Caco-2 (cell line): ENCODE measurements around the gene RABGEF1. TPM values are rescaled to one million over a fixed set of nuclear protein-coding genes. Genes with fewer than 3 reads are reported as not detected.
"Not testable (repeated sequence)": the region's sequence is repeated elsewhere in the genome, so short reads cannot be mapped to it uniquely, and the experiment has no call there.

Experiments used
- BruUV-seq: library from RNA; stranded (reverse); fragments of 400-500 nt; replicated peaks from 2 replicates; lab custom pipeline; 2021; lab: Mats Ljungman, UMichigan
- CTCF ChIA-PET: fragments of 300-600 bp; sonication (Branson Sonifier 250); formaldehyde crosslinking; loops from one replicate; lab custom pipeline; 2022; ENCODE audit warnings: antibody characterized with exemption; lab: Charles Lee
- POLR2A ChIA-PET: fragments of 300-600 bp; sonication (Branson Sonifier 250); formaldehyde crosslinking; loops from one replicate; lab custom pipeline; 2022; ENCODE audit warnings: antibody characterized with exemption; lab: Charles Lee
- DNase-seq, 2 experiments: peaks; one replicate each; pipeline versions ENCODE4 v3.0.0 to v3.0.0-alpha.2; 2020 to 2022
- H3K27me3 ChIP-seq: replicated peaks from 2 replicates; pipeline ENCODE4 v1.6.0; 2011; ENCODE audit warnings: low read length; ENCODE audit not compliant: control insufficient read depth, insufficient read depth
- H3K36me3 ChIP-seq: 2 replicates; pipeline ENCODE4 v1.5.1; 2011; ENCODE audit warnings: low read length; ENCODE audit not compliant: control insufficient read depth, insufficient read depth
- H3K4me1 ChIP-seq: fragments of 250-450 bp; sonication (Bioruptor Pico); 2 replicates; pipeline ENCODE4 v1.5.1; 2020; ENCODE audit warnings: mild to moderate bottlenecking
- H3K4me3 ChIP-seq: 2 replicates; pipeline ENCODE4 v1.5.1; 2011; ENCODE audit warnings: low read depth, mild to moderate bottlenecking, control low read depth, low read length
- H3K9me3 ChIP-seq: fragments of 250-450 bp; sonication (Bioruptor Pico); 2 replicates; pipeline ENCODE4 v1.5.1; 2020; ENCODE audit warnings: mild to moderate bottlenecking, moderate library complexity
- H3K27ac Mint-ChIP-seq: one replicate; pipeline ENCODE4 v1.8.0; 2022; ENCODE audit warnings: mixed read lengths; ENCODE audit not compliant: unreplicated experiment
- H3K27me3 Mint-ChIP-seq: one replicate; pipeline ENCODE4 v1.8.0; 2022; ENCODE audit warnings: mixed read lengths; ENCODE audit not compliant: insufficient read depth, unreplicated experiment
- H3K36me3 Mint-ChIP-seq: one replicate; pipeline ENCODE4 v1.8.0; 2022; ENCODE audit warnings: mild to moderate bottlenecking, mixed read lengths; ENCODE audit not compliant: insufficient read depth, unreplicated experiment
- H3K4me1 Mint-ChIP-seq: one replicate; pipeline ENCODE4 v1.8.0; 2022; ENCODE audit warnings: low read depth, mixed read lengths; ENCODE audit not compliant: unreplicated experiment
- H3K4me3 Mint-ChIP-seq: one replicate; pipeline ENCODE4 v1.8.0; 2022; ENCODE audit warnings: mild to moderate bottlenecking, moderate library complexity, mixed read lengths; ENCODE audit not compliant: unreplicated experiment
- H3K9me3 Mint-ChIP-seq: one replicate; pipeline ENCODE4 v1.8.0; 2022; ENCODE audit warnings: mixed read lengths; ENCODE audit not compliant: unreplicated experiment
- intact Hi-C: fragments of 100-400 bp; cut with micrococcal nuclease; formaldehyde crosslinking; loops from one replicate; pipeline ENCODE4 v1.10.0; 2022; ENCODE audit not compliant: unreplicated experiment
- total RNA-seq: library from RNA; stranded (reverse); gene quantifications from 2 replicates; pipeline ENCODE4 v1.2.3, GENCODE V29; 2022
- TF ChIP-seq, protein P1 (sequence below), 2 experiments: fragments of 200-600 bp in 1 of 2; IDR thresholded peaks; 1 replicate in 1 of 2; 2 replicates in 1 of 2; pipeline versions ENCODE4 v1.5.1 to v1.8.0; 2011 to 2022; ENCODE audit warnings: antibody characterized with exemption in 1 of 2, control low read depth in 1 of 2, inconsistent platforms in 1 of 2, low read depth in 1 of 2, low read length in 1 of 2, mild to moderate bottlenecking in 1 of 2, moderate library complexity in 1 of 2; ENCODE audit not compliant: insufficient read depth in 1 of 2, severe bottlenecking in 1 of 2, unreplicated experiment in 1 of 2

Gene RABGEF1
- total RNA-seq, 1 experiment from 2014 or later, result 20.3 TPM

DNA sequence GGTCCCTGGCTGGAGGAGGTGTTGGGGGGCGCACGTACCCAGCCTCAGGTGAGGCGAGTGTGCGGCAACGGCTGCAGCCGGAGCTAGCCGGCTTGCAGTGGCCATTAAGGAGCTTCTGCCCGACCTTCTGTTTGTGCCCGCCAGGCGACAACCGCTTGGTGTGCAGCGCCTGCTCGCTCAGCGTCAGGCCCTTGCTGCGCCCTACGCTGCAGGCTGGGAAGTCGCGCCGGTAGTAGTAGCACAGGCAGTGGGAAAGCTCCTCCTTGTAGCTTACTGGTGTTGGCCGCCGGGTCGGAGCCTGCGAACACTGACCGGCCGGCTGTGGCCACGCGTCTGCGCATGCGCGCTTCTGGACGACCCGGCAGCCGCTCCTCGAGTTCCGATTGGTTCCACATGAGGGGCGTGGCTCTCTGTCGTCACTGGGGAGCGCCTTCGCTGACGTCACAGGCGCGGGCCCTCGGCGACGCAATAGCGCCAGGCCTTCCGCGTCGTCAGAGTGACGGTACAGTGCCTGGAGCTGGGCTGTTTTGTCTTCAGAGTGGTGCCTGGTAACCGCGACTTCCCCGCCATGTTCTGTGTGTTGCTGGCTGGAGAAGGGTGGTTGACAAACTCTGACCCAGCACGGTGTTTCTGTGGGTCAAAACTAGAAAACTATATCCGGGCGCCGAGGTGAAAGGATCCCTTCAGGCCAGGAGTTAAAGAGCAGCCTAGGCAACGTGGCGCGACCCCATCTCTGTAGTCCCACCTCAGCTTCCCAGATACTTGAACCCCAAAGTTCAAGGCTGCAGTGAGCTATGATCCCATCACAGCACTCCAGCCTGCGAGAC lies 104.2 kb downstream of the RABGEF1 start:
- peak; percentile 98 to 99 for DNase-seq
- TF ChIP-seq, protein P1, sequence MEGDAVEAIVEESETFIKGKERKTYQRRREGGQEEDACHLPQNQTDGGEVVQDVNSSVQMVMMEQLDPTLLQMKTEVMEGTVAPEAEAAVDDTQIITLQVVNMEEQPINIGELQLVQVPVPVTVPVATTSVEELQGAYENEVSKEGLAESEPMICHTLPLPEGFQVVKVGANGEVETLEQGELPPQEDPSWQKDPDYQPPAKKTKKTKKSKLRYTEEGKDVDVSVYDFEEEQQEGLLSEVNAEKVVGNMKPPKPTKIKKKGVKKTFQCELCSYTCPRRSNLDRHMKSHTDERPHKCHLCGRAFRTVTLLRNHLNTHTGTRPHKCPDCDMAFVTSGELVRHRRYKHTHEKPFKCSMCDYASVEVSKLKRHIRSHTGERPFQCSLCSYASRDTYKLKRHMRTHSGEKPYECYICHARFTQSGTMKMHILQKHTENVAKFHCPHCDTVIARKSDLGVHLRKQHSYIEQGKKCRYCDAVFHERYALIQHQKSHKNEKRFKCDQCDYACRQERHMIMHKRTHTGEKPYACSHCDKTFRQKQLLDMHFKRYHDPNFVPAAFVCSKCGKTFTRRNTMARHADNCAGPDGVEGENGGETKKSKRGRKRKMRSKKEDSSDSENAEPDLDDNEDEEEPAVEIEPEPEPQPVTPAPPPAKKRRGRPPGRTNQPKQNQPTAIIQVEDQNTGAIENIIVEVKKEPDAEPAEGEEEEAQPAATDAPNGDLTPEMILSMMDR (IDR thresholded peaks at IDR 0.05; ENCODE audit: insufficient read depth in 1 of 2, low read depth in 1 of 2, low read length in 1 of 2, severe bottlenecking in 1 of 2, unreplicated experiment in 1 of 2), result peak in 1 of 2 experiments; percentile 20
- Histone ChIP-seq H3K4me1 (0 out of 2 replicates have a peak, but pooled peaks cover 5% of the 10 kb centered on the region), H3K4me3 (peak overlapping the region; percentile 67), H3K27me3 (no peaks in the 10 kb centered on the region), H3K9me3 (no peaks in the 10 kb centered on the region), H3K36me3 (no peaks in the 10 kb centered on the region)
- H3K4me1 Mint-ChIP-seq, result peaks cover 12% of the 10 kb centered on the region
- peak overlapping the region; percentile 99 for H3K27ac Mint-ChIP-seq
- no peaks in the 10 kb centered on the region for H3K9me3 Mint-ChIP-seq
- H3K27me3 Mint-ChIP-seq, result peaks cover 2% of the 10 kb centered on the region
- CTCF ChIA-PET, result interaction anchor here (0.7 to 1.2 kb wide), 6 partner anchors 41 to 226 kb away, joined by 3 to 8 read pairs (median 4); partner anchors contain the start of gene TMEM248
- POLR2A ChIA-PET, result interaction anchor here (0.5 to 2.1 kb wide), 19 partner anchors 20 to 769 kb away, joined by 3 to 20 read pairs (median 4); partner anchors contain the start of genes RABGEF1, SBDS, TMEM248 and TYW1
- H3K4me3 Mint-ChIP-seq, result peak overlapping the region; percentile 92
- intact Hi-C loops, result loop anchor here (2.0 to 5.0 kb wide), 3 partner anchors 22 to 150 kb away; partner anchors contain the start of gene SBDS
- peaks cover 7% of the 10 kb centered on the region for H3K36me3 Mint-ChIP-seq
- no TSS peak for BruUV-seq

DNA sequence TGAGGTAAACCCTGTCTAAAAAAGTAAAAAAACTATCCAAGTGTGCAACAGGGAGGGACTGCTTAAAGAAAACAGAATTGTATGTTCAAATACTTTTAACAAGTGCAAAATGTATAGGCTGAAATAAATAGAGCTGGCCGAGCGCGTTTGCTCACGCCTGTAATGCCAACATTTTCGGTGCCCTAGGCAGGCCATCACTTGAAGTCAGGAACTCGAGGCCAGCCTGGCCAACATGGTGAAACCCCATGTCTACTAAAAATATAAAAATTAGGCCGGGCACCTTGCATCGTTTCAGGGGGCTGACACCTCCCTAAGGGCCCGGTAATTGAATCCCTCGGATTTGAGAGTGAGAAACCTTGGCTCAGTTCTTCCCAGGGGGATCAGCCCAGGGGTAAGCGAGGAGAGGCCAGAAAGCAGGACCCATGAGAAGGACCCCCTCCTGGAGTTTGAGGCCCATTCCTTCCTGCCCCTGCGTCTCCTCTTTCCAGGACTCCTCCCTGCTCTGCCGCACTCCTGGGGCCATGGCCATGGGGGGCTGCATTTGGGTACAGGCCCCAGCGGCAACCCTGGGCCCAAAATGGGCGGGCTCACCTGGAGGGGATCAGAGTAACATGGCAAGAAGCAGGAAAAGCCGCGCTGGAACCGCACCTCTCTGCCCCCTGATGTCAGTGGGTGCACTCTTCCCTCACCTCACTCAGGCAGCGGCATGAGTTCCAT lies 105.0 kb downstream of the RABGEF1 start:
- Histone ChIP-seq H3K27me3 (no peaks in the 10 kb centered on the region), H3K9me3 (no peaks in the 10 kb centered on the region), H3K4me1 (0 out of 2 replicates have a peak, but pooled peaks cover 5% of the 10 kb centered on the region), H3K4me3 (peak overlapping the region; percentile 45), H3K36me3 (no peaks in the 10 kb centered on the region)
- H3K27ac Mint-ChIP-seq, result peak overlapping the region; percentile 99
- TF ChIP-seq, protein P1 (IDR thresholded peaks at IDR 0.05; ENCODE audit: insufficient read depth in 1 of 2, low read depth in 1 of 2, low read length in 1 of 2, severe bottlenecking in 1 of 2, unreplicated experiment in 1 of 2), result no peak
- peaks cover 7% of the 10 kb centered on the region for H3K36me3 Mint-ChIP-seq
- H3K4me1 Mint-ChIP-seq, result peaks cover 12% of the 10 kb centered on the region
- intact Hi-C loops, result loop anchor here (2.0 to 5.0 kb wide), 3 partner anchors 21 to 149 kb away; partner anchors contain the start of gene SBDS
- peaks cover 2% of the 10 kb centered on the region for H3K27me3 Mint-ChIP-seq
- peak overlapping the region; percentile 92 for H3K4me3 Mint-ChIP-seq
- H3K9me3 Mint-ChIP-seq, result no peaks in the 10 kb centered on the region
- BruUV-seq, result TSS peak; percentile 97
- DNase-seq, result peak; percentile 25 to 40
- ChIA-PET POLR2A (interaction anchor here (0.6 to 2.1 kb wide), 9 partner anchors 21 to 352 kb away, joined by 3 to 20 read pairs (median 7); partner anchors contain the start of genes RABGEF1, SBDS, TMEM248 and TYW1), CTCF (interaction anchor here (1.0 to 1.2 kb wide), 2 partner anchors 59 to 226 kb away, joined by 3 to 4 read pairs; no protein-coding TSS in a partner anchor)

DNA sequence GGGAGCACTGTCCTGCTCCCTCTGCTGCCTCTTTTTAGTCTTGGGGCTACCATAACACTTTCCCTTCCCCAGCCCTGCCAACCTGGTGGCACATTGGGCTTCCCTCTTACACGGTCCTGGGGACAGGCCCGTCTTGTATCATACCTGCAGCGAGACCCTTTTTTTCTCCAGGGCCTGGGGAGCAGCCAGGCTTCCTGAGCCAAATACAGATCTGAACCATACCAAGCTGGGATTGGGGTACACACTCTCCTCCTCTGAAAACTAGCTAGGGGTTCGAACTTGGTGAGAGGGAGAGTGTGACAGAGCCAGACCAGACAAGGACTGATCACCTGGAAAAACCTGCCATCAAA lies 105.5 kb downstream of the RABGEF1 start:
- BruUV-seq, POLR2A ChIA-PET, CTCF ChIA-PET: not testable (repeated sequence)

DNA sequence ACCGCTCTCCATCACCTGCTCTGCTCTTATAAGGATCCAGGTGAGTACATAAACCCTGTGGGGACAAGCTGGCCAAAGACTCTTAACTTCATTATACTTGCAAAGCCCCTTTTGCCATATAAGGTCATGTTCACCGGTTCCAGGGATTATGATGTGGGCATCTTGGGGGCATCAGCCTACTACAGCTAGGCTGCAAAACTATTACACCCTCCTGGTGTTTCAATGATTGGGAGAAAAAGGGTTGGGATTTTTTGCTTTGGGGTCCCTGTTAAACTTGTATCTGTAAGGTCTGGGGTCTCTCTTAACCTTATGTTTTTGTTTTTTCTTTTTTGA lies 107.0 kb downstream of the RABGEF1 start:
- H3K27me3 ChIP-seq, H3K27me3 Mint-ChIP-seq, H3K9me3 Mint-ChIP-seq, H3K4me3 Mint-ChIP-seq, H3K36me3 Mint-ChIP-seq, H3K4me1 ChIP-seq, H3K9me3 ChIP-seq, CTCF ChIA-PET, H3K27ac Mint-ChIP-seq, POLR2A ChIA-PET, H3K36me3 ChIP-seq, H3K4me3 ChIP-seq, BruUV-seq: not testable (repeated sequence)
- H3K4me1 Mint-ChIP-seq, result peaks cover 12% of the 10 kb centered on the region
- intact Hi-C loops, result loop anchor here (5.0 kb wide), 1 partner anchor 35 kb away; no protein-coding TSS in a partner anchor
- DNase-seq, result peak in 1 of 2 experiments; percentile 1

More for the DNA sequence above, 105.5 kb downstream of the RABGEF1 start:
- H3K36me3 ChIP-seq, H3K4me1 ChIP-seq, H3K27me3 Mint-ChIP-seq, H3K27me3 ChIP-seq, H3K9me3 ChIP-seq, DNase-seq, H3K36me3 Mint-ChIP-seq, H3K9me3 Mint-ChIP-seq: not testable (repeated sequence)
- intact Hi-C loops, result loop anchor here (5.0 kb wide), 1 partner anchor 36 kb away; no protein-coding TSS in a partner anchor
- Mint-ChIP-seq H3K27ac (peak overlapping the region; percentile 99), H3K4me3 (peak overlapping the region; percentile 92), H3K4me1 (peaks cover 12% of the 10 kb centered on the region)
- peak overlapping the region; percentile 45 for H3K4me3 ChIP-seq
